Measurements from ENCODE around the gene ABHD1.

The ABHD1 gene

DNA sequence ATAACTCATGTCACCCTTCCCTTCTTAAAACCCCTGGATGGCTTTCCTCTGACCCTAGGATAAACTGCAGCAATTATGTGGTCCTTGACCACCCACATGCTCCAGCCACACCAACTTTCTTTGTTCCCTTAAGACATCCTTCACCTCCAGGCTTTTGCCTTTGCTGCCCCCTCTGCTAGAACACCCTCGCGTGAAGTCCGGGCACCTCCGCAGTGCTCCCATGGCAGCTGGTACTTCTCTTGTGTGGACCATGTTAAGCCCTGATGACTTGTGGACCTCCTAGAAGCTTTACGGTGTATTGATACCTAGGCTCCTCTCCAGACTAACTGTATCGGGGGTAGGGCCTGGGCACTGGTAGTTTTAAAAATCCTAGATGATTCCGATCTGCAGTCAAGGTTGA, 824 bp upstream of the ABHD1 start:
- in situ Hi-C loops (cut with HindIII; ENCODE audit: low pct_ligation_motif_present, low sequenced_read_pairs) = loop anchor here (25.0 kb wide), 1 partner anchor 165 kb away; the partner anchor contains the start of genes DNAJC5G and TRIM54
- DNase-seq = no peak
- Histone ChIP-seq H3K27ac (no peak overlapping the region), H3K4me3 (ENCODE audit: low read depth, low read length) (no peak overlapping the region), H3K36me3 (replicated peaks) (no peaks in the 10 kb centered on the region), H3K27me3 (replicated peaks) (peaks cover 15% of the 10 kb centered on the region)
- TF ChIP-seq, protein P1, sequence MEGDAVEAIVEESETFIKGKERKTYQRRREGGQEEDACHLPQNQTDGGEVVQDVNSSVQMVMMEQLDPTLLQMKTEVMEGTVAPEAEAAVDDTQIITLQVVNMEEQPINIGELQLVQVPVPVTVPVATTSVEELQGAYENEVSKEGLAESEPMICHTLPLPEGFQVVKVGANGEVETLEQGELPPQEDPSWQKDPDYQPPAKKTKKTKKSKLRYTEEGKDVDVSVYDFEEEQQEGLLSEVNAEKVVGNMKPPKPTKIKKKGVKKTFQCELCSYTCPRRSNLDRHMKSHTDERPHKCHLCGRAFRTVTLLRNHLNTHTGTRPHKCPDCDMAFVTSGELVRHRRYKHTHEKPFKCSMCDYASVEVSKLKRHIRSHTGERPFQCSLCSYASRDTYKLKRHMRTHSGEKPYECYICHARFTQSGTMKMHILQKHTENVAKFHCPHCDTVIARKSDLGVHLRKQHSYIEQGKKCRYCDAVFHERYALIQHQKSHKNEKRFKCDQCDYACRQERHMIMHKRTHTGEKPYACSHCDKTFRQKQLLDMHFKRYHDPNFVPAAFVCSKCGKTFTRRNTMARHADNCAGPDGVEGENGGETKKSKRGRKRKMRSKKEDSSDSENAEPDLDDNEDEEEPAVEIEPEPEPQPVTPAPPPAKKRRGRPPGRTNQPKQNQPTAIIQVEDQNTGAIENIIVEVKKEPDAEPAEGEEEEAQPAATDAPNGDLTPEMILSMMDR (IDR thresholded peaks at IDR 0.05; ENCODE audit: low read depth, low read length, missing control alignments) = no peak

DNA sequence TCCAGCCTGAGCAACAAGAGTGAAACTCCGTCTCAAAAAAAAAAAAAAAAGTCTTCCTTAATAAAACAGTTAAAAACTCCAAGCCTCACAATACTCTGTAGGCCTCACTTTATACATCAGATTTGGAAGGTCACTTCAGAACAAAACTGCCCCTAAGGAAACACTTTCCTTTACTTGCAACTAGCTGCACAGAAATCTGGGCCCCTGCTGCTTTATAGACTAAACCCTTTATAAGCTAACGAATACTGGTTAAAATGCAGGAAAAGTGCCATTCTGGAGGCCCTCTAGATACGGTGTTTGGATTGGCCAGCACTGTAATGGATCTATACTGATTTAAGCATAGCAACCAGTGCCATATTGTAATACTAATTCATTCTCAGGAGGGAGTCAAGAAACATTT, 1.5 kb downstream of the ABHD1 start:
- in situ Hi-C loops (cut with HindIII; ENCODE audit: low pct_ligation_motif_present, low sequenced_read_pairs) = no loop called here

DNA sequence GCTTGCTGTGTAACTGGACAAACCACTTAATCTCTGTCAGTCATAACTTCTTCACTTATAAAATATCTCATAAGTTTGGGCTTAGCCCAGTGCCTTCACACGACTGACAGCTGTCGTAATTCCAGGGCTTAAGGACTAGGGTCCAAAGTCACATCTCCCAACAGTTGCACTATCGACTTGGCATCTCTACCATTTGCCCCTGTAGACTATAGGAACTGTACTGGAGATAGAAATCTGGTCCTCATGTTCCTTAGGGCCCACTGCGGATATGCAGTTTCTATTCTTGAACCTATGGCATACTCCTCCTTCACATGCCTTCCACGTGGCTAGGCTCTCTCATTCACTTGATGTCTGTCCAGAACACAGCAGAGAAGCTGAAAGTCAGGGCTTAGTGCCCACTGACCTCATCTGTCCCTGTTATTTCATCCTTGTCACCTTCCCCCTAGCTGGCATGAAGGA, 2.7 kb downstream of the ABHD1 start:
- Histone ChIP-seq H3K27me3 (replicated peaks) (no peaks in the 10 kb centered on the region), H3K27ac (no peak overlapping the region), H3K36me3 (replicated peaks) (peaks cover 12% of the 10 kb centered on the region), H3K4me3 (ENCODE audit: low read depth, low read length) (no peak overlapping the region)
- DNase-seq = no peak
- TF ChIP-seq, protein P1 (IDR thresholded peaks at IDR 0.05; ENCODE audit: low read depth, low read length, missing control alignments) = no peak
- in situ Hi-C loops (cut with HindIII; ENCODE audit: low pct_ligation_motif_present, low sequenced_read_pairs) = no loop called here

More for the DNA sequence above, 1.5 kb downstream of the ABHD1 start:
- Histone ChIP-seq H3K27ac (no peak overlapping the region), H3K4me3 (ENCODE audit: low read depth, low read length) (no peak overlapping the region), H3K36me3 (replicated peaks) (peaks cover 3% of the 10 kb centered on the region), H3K27me3 (replicated peaks) (peaks cover 2% of the 10 kb centered on the region)
- no peak for DNase-seq
- TF ChIP-seq, protein P1 (IDR thresholded peaks at IDR 0.05; ENCODE audit: low read depth, low read length, missing control alignments) = no peak

DNA sequence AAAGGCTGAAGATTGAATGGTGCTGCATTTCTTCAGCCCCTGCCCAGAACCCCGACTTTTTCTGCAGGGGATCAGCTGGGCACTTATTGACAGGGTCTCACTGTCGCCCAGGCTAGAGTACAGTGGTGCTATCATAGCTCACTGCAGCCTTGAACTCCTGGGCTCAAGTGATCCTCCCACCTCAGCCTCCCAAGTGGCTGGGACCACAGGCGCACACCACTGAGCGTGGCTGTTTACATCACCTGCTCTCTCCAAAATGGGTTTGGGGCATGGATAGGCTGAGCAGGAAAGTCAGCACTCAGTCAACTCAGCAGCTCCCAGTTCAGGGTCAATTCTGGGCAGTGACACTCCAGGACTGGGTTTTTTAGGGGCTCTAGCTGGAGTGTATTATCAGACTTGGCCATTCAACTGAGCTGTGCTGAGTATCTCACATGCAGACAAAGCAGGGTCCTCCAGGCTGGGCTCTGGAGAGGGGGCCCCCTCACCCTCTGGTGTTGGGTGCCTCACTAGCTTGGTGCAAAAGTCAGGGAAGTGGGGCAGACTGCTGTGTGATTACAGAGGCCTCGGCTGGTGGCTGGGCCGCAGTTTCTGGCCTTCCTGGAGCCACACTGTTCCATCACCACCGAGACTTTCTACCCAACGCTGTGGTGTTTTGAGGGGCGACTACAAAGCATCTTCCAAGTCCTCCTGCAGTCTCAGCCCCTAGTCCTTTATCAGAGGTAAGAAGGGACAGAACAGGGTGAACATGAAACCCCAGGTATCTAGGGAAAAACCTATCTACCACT, 4.5 kb downstream of the ABHD1 start:
- H3K4me3 ChIP-seq (ENCODE audit: low read depth, low read length) = no peak overlapping the region
- in situ Hi-C loops (cut with HindIII; ENCODE audit: low pct_ligation_motif_present, low sequenced_read_pairs) = no loop called here
- H3K27me3 ChIP-seq (replicated peaks) = no peaks in the 10 kb centered on the region
- peaks cover 18% of the 10 kb centered on the region for H3K36me3 ChIP-seq (replicated peaks)
- DNase-seq = no peak
- no peak overlapping the region for H3K27ac ChIP-seq
- TF ChIP-seq, protein P1 (IDR thresholded peaks at IDR 0.05; ENCODE audit: low read depth, low read length, missing control alignments) = no peak

DNA sequence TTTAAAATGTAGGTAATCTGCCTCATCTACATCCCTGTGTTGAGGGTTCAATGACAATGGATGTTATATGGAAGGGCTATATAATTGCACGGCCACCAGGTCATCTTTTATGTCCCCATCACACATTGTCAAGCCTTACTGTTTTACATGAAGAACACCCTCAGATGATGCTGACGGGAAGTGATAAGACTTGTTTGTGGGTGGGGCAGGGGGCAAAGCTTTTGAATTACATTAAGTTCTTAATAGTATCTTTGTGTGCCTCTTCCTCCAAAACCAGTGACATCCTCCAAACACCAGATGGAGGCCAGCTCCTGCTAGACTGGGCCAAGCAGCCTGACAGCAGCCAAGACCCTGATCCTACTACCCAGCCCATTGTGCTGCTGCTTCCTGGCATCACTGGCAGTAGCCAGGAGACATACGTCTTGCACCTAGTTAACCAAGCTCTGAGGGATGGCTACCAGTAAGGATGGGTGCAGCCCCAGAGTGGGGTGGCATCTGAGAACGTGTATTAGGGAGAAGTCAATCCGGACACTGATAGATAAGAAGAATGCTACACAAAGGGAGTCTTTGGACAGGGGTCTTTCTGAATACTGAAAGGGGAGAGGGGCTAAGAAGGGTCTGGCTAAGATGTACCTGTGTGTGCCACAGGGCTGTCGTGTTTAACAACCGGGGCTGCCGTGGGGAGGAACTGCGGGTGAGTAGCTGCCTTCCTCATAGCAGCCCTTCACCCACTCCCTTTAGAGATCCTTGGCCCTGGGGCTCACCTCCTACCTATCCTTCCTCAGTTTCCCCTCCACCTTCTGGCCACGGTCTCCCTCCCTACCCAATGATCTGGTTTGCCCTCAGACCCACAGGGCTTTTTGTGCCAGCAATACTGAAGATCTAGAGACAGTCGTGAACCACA, 5.3 kb downstream of the ABHD1 start:
- Histone ChIP-seq H3K4me3 (ENCODE audit: low read depth, low read length) (no peak overlapping the region), H3K36me3 (replicated peaks) (peaks cover 18% of the 10 kb centered on the region), H3K27ac (no peak overlapping the region), H3K27me3 (replicated peaks) (no peaks in the 10 kb centered on the region)
- in situ Hi-C loops (cut with HindIII; ENCODE audit: low pct_ligation_motif_present, low sequenced_read_pairs) = no loop called here
- DNase-seq = no peak
- TF ChIP-seq, protein P1 (IDR thresholded peaks at IDR 0.05; ENCODE audit: low read depth, low read length, missing control alignments) = no peak
